H1 (cell line): ENCODE measurements around the gene IL27RA. TPM values are rescaled to one million over a fixed set of nuclear protein-coding genes. Genes with fewer than 3 reads are reported as not detected.

Experiments used
- CTCF ChIA-PET: fragments of 300-600 bp; sonication (Branson Sonifier 250); formaldehyde crosslinking; loops from one replicate; lab custom pipeline; 2021; ENCODE audit not compliant: partially characterized antibody; lab: Charles Lee
- POLR2A ChIA-PET: fragments of 300-600 bp; sonication (Branson Sonifier 250); formaldehyde crosslinking; loops from one replicate; lab custom pipeline; 2021; ENCODE audit warnings: inconsistent platforms; ENCODE audit not compliant: partially characterized antibody; lab: Charles Lee
- DNase-seq, 2 experiments: peaks; one replicate each; pipeline versions ENCODE4 v3.0.0 to v3.0.0-alpha.2; 2010 to 2022; ENCODE audit warnings: low spot score in 2 of 2, low read depth in 1 of 2, mixed read lengths in 1 of 2
- FAIRE-seq: peaks from 2 replicates; lab custom pipeline; 2011; peaks lifted over from hg19 to GRCh38; lab: Jason Lieb, UNC
- H2AFZ ChIP-seq: 2 replicates; pipeline ENCODE4 v1.8.1; 2012; ENCODE audit warnings: low read length, inconsistent platforms
- H2AK5ac ChIP-seq: 2 replicates; pipeline ENCODE4 v1.6.1; 2013; ENCODE audit warnings: low read depth, low read length
- H2BK120ac ChIP-seq: replicated peaks from 2 replicates; pipeline ENCODE3; 2013; ENCODE audit warnings: low read depth, low read length, inconsistent platforms
- H2BK12ac ChIP-seq: 2 replicates; pipeline ENCODE4 v1.6.1; 2013; ENCODE audit warnings: low read depth, low read length
- H2BK15ac ChIP-seq: 2 replicates; pipeline ENCODE4 v1.6.1; 2013; ENCODE audit warnings: low read length
- H2BK20ac ChIP-seq: 2 replicates; pipeline ENCODE4 v1.6.1; 2013; ENCODE audit warnings: low read length
- H2BK5ac ChIP-seq: 2 replicates; pipeline ENCODE4 v1.6.1; 2013; ENCODE audit warnings: low read depth, low read length
- H3K14ac ChIP-seq: 2 replicates; pipeline ENCODE4 v1.6.1; 2013; ENCODE audit warnings: inconsistent platforms; ENCODE audit not compliant: insufficient read length
- H3K18ac ChIP-seq: 2 replicates; pipeline ENCODE4 v1.6.1; 2013; ENCODE audit warnings: low read length; ENCODE audit errors: extremely low read depth
- H3K23ac ChIP-seq: 2 replicates; pipeline ENCODE4 v1.6.1; 2013; ENCODE audit warnings: inconsistent platforms; ENCODE audit not compliant: insufficient read length
- H3K23me2 ChIP-seq: 2 replicates; pipeline ENCODE4 v1.6.1; 2013; ENCODE audit warnings: low read depth, low read length
- H3K27ac ChIP-seq: 2 replicates; pipeline ENCODE4 v1.6.1; 2011; ENCODE audit warnings: low read depth, low read length, inconsistent platforms
- H3K27me3 ChIP-seq, 4 experiments: replicated peaks in 1 of 4; 1 replicate in 1 of 4; 2 replicates in 3 of 4; pipeline versions ENCODE4 v1.6.1 to v1.8.1; 2011 to 2013; ENCODE audit warnings: low read length in 3 of 4, mild to moderate bottlenecking in 3 of 4, inconsistent platforms in 2 of 4, mixed read lengths in 2 of 4, moderate library complexity in 1 of 4; ENCODE audit not compliant: control insufficient read depth in 3 of 4, insufficient read depth in 3 of 4; ENCODE audit errors: extremely low read depth in 1 of 4
- H3K36me3 ChIP-seq, 4 experiments: 2 replicates each; pipeline versions ENCODE4 v1.6.1 to v1.8.1; 2011 to 2013; ENCODE audit warnings: mild to moderate bottlenecking in 4 of 4, low read length in 3 of 4, moderate library complexity in 2 of 4, control low read depth in 1 of 4, inconsistent platforms in 1 of 4; ENCODE audit not compliant: insufficient read depth in 4 of 4, control insufficient read depth in 2 of 4
- H3K4ac ChIP-seq: replicated peaks from 2 replicates; pipeline ENCODE3; 2013; ENCODE audit warnings: low read length, low read depth, mixed read lengths, inconsistent platforms; ENCODE audit not compliant: insufficient read length
- H3K4me1 ChIP-seq, 4 experiments: replicated peaks in 1 of 4; 1 replicate in 1 of 4; 2 replicates in 3 of 4; pipeline versions ENCODE4 v1.6.1 to v1.8.1; 2011 to 2013; ENCODE audit warnings: low read length in 3 of 4, inconsistent platforms in 2 of 4, mixed read lengths in 1 of 4; ENCODE audit not compliant: insufficient read depth in 4 of 4, control insufficient read depth in 3 of 4
- H3K4me2 ChIP-seq, 2 experiments: 2 replicates each; pipeline versions ENCODE4 v1.6.1 to v1.8.1; 2011 to 2013; ENCODE audit warnings: low read depth in 2 of 2, low read length in 2 of 2, control low read depth in 1 of 2, inconsistent platforms in 1 of 2, mild to moderate bottlenecking in 1 of 2; ENCODE audit not compliant: insufficient read depth in 1 of 2
- H3K4me3 ChIP-seq, 4 experiments: fragments of 200-600, 300-600 bp in 1 of 4; sonication (generic), shearing (Covaris generic), sonication (Bioruptor Twin) in 1 of 4; 2 replicates each; pipeline versions ENCODE4 v1.5.1 to v1.8.1; 2011 to 2016; ENCODE audit warnings: low read length in 4 of 4, low read depth in 3 of 4, control low read depth in 2 of 4, inconsistent platforms in 2 of 4, mild to moderate bottlenecking in 2 of 4, mixed read lengths in 1 of 4, moderate library complexity in 1 of 4; ENCODE audit not compliant: insufficient read depth in 2 of 4; ENCODE audit errors: extremely low read depth in 1 of 4
- H3K56ac ChIP-seq: replicated peaks from 2 replicates; pipeline ENCODE3; 2013; ENCODE audit warnings: low read depth, mild to moderate bottlenecking, mixed read lengths, low read length, inconsistent platforms; ENCODE audit not compliant: insufficient read length
- H3K79me1 ChIP-seq: 2 replicates; pipeline ENCODE4 v1.6.1; 2013; ENCODE audit warnings: low read depth, low read length, control low read depth
- H3K79me2 ChIP-seq, 2 experiments: 2 replicates each; pipeline versions ENCODE4 v1.6.1 to v1.8.1; 2012 to 2013; ENCODE audit warnings: low read length in 2 of 2, mild to moderate bottlenecking in 2 of 2, inconsistent platforms in 1 of 2; ENCODE audit not compliant: insufficient read depth in 2 of 2, control insufficient read depth in 1 of 2
- H3K9ac ChIP-seq, 4 experiments: replicated peaks in 1 of 4; 1 replicate in 1 of 4; 2 replicates in 3 of 4; pipeline versions ENCODE4 v1.6.1 to v1.8.1; 2011 to 2013; ENCODE audit warnings: low read depth in 3 of 4, low read length in 3 of 4, control low read depth in 2 of 4, mild to moderate bottlenecking in 2 of 4, moderate library complexity in 2 of 4, inconsistent platforms in 1 of 4; ENCODE audit errors: extremely low read depth in 1 of 4
- H3K9me3 ChIP-seq, 2 experiments: 2 replicates each; pipeline versions ENCODE4 v1.6.1 to v1.8.1; 2012 to 2013; ENCODE audit warnings: mild to moderate bottlenecking in 2 of 2, moderate library complexity in 2 of 2, control low read depth in 1 of 2, inconsistent platforms in 1 of 2, low read depth in 1 of 2, low read length in 1 of 2, mixed read lengths in 1 of 2; ENCODE audit not compliant: insufficient read depth in 2 of 2
- H4K20me1 ChIP-seq, 2 experiments: replicated peaks in 1 of 2; 2 replicates each; pipeline versions ENCODE3 to v1.8.1; 2011 to 2013; ENCODE audit warnings: inconsistent platforms in 2 of 2, low read length in 2 of 2, mild to moderate bottlenecking in 1 of 2; ENCODE audit not compliant: insufficient read depth in 2 of 2, control insufficient read depth in 1 of 2
- H4K5ac ChIP-seq: 2 replicates; pipeline ENCODE4 v1.6.1; 2013; ENCODE audit warnings: low read length, low read depth, mixed read lengths, inconsistent platforms; ENCODE audit not compliant: insufficient read length
- H4K8ac ChIP-seq: 2 replicates; pipeline ENCODE4 v1.8.0; 2013; ENCODE audit warnings: mild to moderate bottlenecking, moderate library complexity, low read length, inconsistent platforms; ENCODE audit not compliant: insufficient read depth; ENCODE audit errors: extremely low read depth
- H4K91ac ChIP-seq: replicated peaks from 2 replicates; pipeline ENCODE3; 2013; ENCODE audit warnings: low read length, mixed read lengths, inconsistent platforms; ENCODE audit not compliant: insufficient read length
- EZH2 ChIP-seq: fragments of 200-600 bp; sonication (generic); IDR thresholded peaks from 2 replicates; pipeline ENCODE4 v1.7.1; 2012; ENCODE audit warnings: low read depth, mild to moderate bottlenecking, moderate library complexity, low read length, inconsistent platforms; ENCODE audit not compliant: severe bottlenecking
- KDM4A ChIP-seq: IDR thresholded peaks from one replicate; pipeline ENCODE4 v1.7.1; 2012; ENCODE audit warnings: low read depth, mild to moderate bottlenecking, moderate library complexity, low read length, inconsistent platforms; ENCODE audit not compliant: severe bottlenecking
- MAX ChIP-seq: IDR thresholded peaks from 2 replicates; pipeline ENCODE4 v1.6.1; 2012; ENCODE audit warnings: inconsistent platforms
- WGBS, 2 experiments: shearing (Covaris generic) in 1 of 2; methylation state at CpG; one replicate each; pipeline versions ENCODE4 v1.1.6 to v1.1.7; 2013 to 2015; ENCODE audit warnings: low lambda C conversion rate in 2 of 2, mixed read lengths in 2 of 2, inconsistent platforms in 1 of 2, low coverage in 1 of 2, missing lambda C conversion rate in 1 of 2; ENCODE audit not compliant: insufficient replicate concordance in 2 of 2, insufficient coverage in 1 of 2, insufficient read length in 1 of 2; ENCODE audit errors: extremely low coverage in 1 of 2, missing lambda C conversion rate in 1 of 2; 5-methylcytosine and 5-hydroxymethylcytosine counted together
- polyA plus RNA-seq, 7 experiments: library from polyadenylated mRNA; depleted of rRNA in 3 of 7; stranded (reverse) in 5 of 7; unstranded in 2 of 7; fragments of >200 nt in 5 of 7; fragments of 200-250 nt in 2 of 7; gene quantifications; 1 replicate in 5 of 7; 2 replicates in 1 of 7; 4 replicates in 1 of 7; pipeline versions ENCODE4 v1.2.1 to v1.2.3, GENCODE V29; 2011 to 2013; ENCODE audit warnings: missing spikeins in 2 of 7, mixed read lengths in 2 of 7
- total RNA-seq: library from RNA; stranded (reverse); fragmentation: NEBNext Ultra II Directional; extraction: Animal tissue kit (Norgen Biotek cat#: 25700); gene quantifications from 2 replicates; pipeline ENCODE4 v1.2.1, GENCODE V29; 2021
- TF ChIP-seq, protein P1 (sequence below), 3 experiments: IDR thresholded peaks; 1 replicate in 2 of 3; 2 replicates in 1 of 3; pipeline versions ENCODE4 v1.5.1 to v1.6.1; 2011; ENCODE audit warnings: low read length in 3 of 3, mild to moderate bottlenecking in 3 of 3, inconsistent platforms in 2 of 3, low read depth in 1 of 3, moderate library complexity in 1 of 3; ENCODE audit not compliant: insufficient read depth in 1 of 3; ENCODE audit errors: control extremely low read depth in 1 of 3

IL27RA gene
- total and polyA plus RNA-seq, 2 of the 8 experiments (the other 6 are each of a cell fraction or from before 2014, with no cell fraction given): 9.9 to 14.7 TPM

GRCh38 chr19:14089662-14090508 is 58.3 kb downstream of the IL27RA start:
- Histone ChIP-seq H3K4me3 (peak overlapping the region; percentile 42 to 78 (median 60)), H3K56ac (no peak overlapping the region), H3K79me1 (no peaks in the 10 kb centered on the region), H2BK15ac (no peak overlapping the region), H3K4me2 (peak overlapping the region; percentile 65 to 74), H3K23me2 (peaks cover 11% of the 10 kb centered on the region), H3K9me3 (peaks cover 8% of the 10 kb centered on the region in 2 experiments; a peak in 3 of 4 replicates), H2AK5ac (no peak overlapping the region), H3K18ac (no peak overlapping the region; the same call in 1 of the 2 replicates), H2BK12ac (no peak overlapping the region), H2BK120ac (no peak overlapping the region), H4K8ac (peak overlapping the region; percentile 57; the same call in 1 of the 2 replicates), H3K4ac (no peak overlapping the region), H3K27me3 (peaks cover 0 to 6% (median 2%) of the 10 kb centered on the region in 4 experiments; a peak in 4 of 7 replicates), H3K79me2 (no peaks in the 10 kb centered on the region), H3K14ac (no peak overlapping the region), H2BK20ac (no peak overlapping the region), H4K91ac (no peak overlapping the region), H4K20me1 (peaks cover 4 to 8% of the 10 kb centered on the region in 2 experiments), H3K23ac (no peak overlapping the region), H2BK5ac (no peak overlapping the region), H3K36me3 (peaks cover 0 to 13% (median 4%) of the 10 kb centered on the region in 4 experiments; a peak in 3 of 8 replicates), H4K5ac (no peak overlapping the region), H3K27ac (no peak overlapping the region), H2AFZ (no peak overlapping the region), H3K4me1 (peaks cover 3 to 5% (median 4%) of the 10 kb centered on the region in 4 experiments), H3K9ac (no peak overlapping the region; a peak in 2 of 7 replicates)
- FAIRE-seq (no peak), DNase-seq (peak in 1 of 2 experiments; percentile 62)
- WGBS, 2 experiments: 0% methylated on average over 45 of the region's 142 CpGs; no CpG with 5 or more reads in 1 of the 2 experiments
- TF ChIP-seq, protein P1, sequence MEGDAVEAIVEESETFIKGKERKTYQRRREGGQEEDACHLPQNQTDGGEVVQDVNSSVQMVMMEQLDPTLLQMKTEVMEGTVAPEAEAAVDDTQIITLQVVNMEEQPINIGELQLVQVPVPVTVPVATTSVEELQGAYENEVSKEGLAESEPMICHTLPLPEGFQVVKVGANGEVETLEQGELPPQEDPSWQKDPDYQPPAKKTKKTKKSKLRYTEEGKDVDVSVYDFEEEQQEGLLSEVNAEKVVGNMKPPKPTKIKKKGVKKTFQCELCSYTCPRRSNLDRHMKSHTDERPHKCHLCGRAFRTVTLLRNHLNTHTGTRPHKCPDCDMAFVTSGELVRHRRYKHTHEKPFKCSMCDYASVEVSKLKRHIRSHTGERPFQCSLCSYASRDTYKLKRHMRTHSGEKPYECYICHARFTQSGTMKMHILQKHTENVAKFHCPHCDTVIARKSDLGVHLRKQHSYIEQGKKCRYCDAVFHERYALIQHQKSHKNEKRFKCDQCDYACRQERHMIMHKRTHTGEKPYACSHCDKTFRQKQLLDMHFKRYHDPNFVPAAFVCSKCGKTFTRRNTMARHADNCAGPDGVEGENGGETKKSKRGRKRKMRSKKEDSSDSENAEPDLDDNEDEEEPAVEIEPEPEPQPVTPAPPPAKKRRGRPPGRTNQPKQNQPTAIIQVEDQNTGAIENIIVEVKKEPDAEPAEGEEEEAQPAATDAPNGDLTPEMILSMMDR (IDR thresholded peaks at IDR 0.05; ENCODE audit: control extremely low read depth in 1 of 3, insufficient read depth in 1 of 3, low read depth in 1 of 3, low read length in 3 of 3): peak in 1 of 3 experiments; percentile 35; a peak in 2 of 4 replicates
- TF ChIP-seq KDM4A (peak; percentile 83), EZH2 (no peak), MAX (peak; percentile 59; the same call in 1 of the 2 replicates)
- CTCF ChIA-PET: interaction anchor here (1.0 to 1.1 kb wide), 3 partner anchors 16 to 292 kb away, joined by 4 read pairs; no protein-coding TSS in a partner anchor
- POLR2A ChIA-PET: interaction anchor here (1.0 to 1.1 kb wide), 2 partner anchors 24 to 264 kb away, joined by 3 read pairs; no protein-coding TSS in a partner anchor
